Naive thymus-derived CD8-positive, alpha-beta T cell (primary cell): ENCODE results near the gene RIC1. TPM values are rescaled to one million over a fixed set of nuclear protein-coding genes. Genes with fewer than 3 reads are reported as not detected.
A peak's percentile ranks its signal among the peaks of the same experiment; 100 is the strongest.
"Not testable (repeated sequence)": the region's sequence is repeated elsewhere in the genome, so short reads cannot be mapped to it uniquely, and the experiment has no call there.

Experiments used
- ATAC-seq, 2 donors: fragments of 150-1000 bp; cut with Tn5 transposase in 1 of 2; sonication (Bioruptor Pico), chemical (Tn5 transposase) in 1 of 2; 1 replicate in 1 of 2; 2 replicates in 1 of 2; pipeline ENCODE4 v1.10.0; 2021; ENCODE audit warnings: mild to moderate bottlenecking in 2 of 2, moderate library complexity in 2 of 2
- POLR2A ChIA-PET: fragments of 350-600 bp; sonication (Branson Sonifier 250); formaldehyde crosslinking; loops from one replicate; lab custom pipeline; 2021; ENCODE audit warnings: antibody characterized with exemption; lab: Charles Lee
- DNase-seq, 10 donors: peaks; one replicate each; pipeline versions ENCODE4 v3.0.0 to v3.0.0-alpha.2; 2020 to 2022
- H3K27ac Mint-ChIP-seq, 10 donors: one replicate each; pipeline ENCODE4 v1.8.0; 2020 to 2022; ENCODE audit warnings: mild to moderate bottlenecking in 10 of 10, mixed read lengths in 10 of 10, moderate library complexity in 4 of 10, inconsistent platforms in 1 of 10
- H3K27me3 Mint-ChIP-seq, 5 donors: one replicate each; pipeline ENCODE4 v1.8.0; 2021 to 2022; ENCODE audit warnings: mixed read lengths in 5 of 5
- H3K36me3 Mint-ChIP-seq, 3 donors: one replicate each; pipeline ENCODE4 v1.8.0; 2020 to 2022; ENCODE audit warnings: mixed read lengths in 3 of 3, mild to moderate bottlenecking in 2 of 3, inconsistent platforms in 1 of 3
- H3K4me1 Mint-ChIP-seq, 4 donors: one replicate each; pipeline ENCODE4 v1.8.0; 2021 to 2022; ENCODE audit warnings: mixed read lengths in 4 of 4
- H3K4me3 Mint-ChIP-seq, 10 donors: one replicate each; pipeline ENCODE4 v1.8.0; 2020 to 2022; ENCODE audit warnings: mild to moderate bottlenecking in 10 of 10, mixed read lengths in 10 of 10, moderate library complexity in 6 of 10, inconsistent platforms in 1 of 10
- H3K9me3 Mint-ChIP-seq, 9 donors: one replicate each; pipeline ENCODE4 v1.8.0; 2020 to 2022; ENCODE audit warnings: mixed read lengths in 9 of 9, mild to moderate bottlenecking in 3 of 9, inconsistent platforms in 1 of 9, moderate library complexity in 1 of 9
- polyA plus RNA-seq, 3 donors: library from polyadenylated mRNA; unstranded; fragments of 300-500 nt; fragmentation: Illumina TruSeq; gene quantifications; one replicate each; pipeline ENCODE4 v1.2.3, GENCODE V29; 2021
- total RNA-seq, 8 experiments: library from RNA in 2 of 8; stranded (reverse) in 2 of 8; gene quantifications; one replicate each; pipeline ENCODE4 v1.2.3 and lab custom pipeline; 2021 to 2026

RIC1 gene
- total and polyA plus RNA-seq, 5 experiments from 2014 or later = 5.4 to 30.6 (median 8.3) TPM

DNA sequence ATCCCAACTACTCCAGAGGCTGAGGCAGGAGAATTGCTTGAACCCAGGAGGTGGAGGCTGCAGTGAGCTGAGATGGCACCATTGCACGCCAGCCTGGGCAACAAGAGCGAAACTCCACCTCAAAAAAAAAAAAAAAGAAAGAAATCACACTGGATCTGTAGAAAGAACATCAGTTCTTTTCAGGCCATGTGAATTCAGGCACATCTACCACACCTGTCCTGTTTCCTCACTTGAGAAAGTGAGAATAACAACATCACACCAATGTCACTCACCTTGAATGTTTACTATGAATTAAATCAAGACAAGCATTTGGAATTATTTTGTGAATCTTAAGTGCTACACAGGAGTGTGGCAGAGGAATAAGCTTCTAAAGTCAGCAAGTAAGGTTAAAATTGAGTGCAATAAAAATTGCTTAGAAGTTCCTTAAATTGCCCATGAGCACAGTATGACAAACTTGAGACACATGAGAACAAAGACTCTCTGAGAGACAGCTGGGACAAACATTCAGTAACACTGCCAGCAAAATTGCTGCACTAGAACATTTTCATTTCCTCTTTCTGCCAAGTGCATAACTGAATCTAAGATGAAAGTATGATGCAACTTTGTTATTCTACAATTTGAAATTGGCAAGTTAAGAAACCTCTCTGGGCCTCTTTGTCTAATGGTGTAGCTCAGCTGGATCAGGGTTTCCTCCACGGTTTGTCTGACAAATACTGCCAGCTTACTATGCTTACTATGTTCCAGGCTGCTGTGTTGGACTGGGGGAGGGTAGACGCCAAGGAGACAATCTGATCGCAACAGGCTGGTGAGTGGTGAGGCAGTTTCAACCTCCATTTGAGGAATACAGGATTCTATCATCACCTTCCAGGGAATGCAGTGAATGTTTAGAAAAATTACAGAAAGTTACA is 1.9 kb upstream of the RIC1 start:
- peaks cover 26 to 73% (median 59%) of the 10 kb centered on the region in 4 donors for H3K4me1 Mint-ChIP-seq

GRCh38 chr9:5627686-5628085 is 1.2 kb upstream of the RIC1 start:
- POLR2A ChIA-PET = interaction anchor here (0.7 to 3.6 kb wide), 25 partner anchors 16 to 1438 kb away, joined by 3 to 29 read pairs (median 7); partner anchors contain the start of genes AK3, CD274, ERMP1 and KDM4C
- not testable (repeated sequence) for H3K36me3 Mint-ChIP-seq, ATAC-seq, H3K27me3 Mint-ChIP-seq, H3K9me3 Mint-ChIP-seq
- DNase-seq = peak in 1 of 10 donors; percentile 7
- Mint-ChIP-seq H3K4me1 (peaks cover 30 to 80% (median 65%) of the 10 kb centered on the region in 4 donors), H3K27ac (peak overlapping the region; percentile 91 to 100 (median 97)), H3K4me3 (peak overlapping the region; percentile 79 to 98 (median 94))

More for the DNA sequence above, 1.9 kb upstream of the RIC1 start:
- peak; percentile 37 to 44 for ATAC-seq
- peak overlapping the region; percentile 79 to 98 (median 94) for H3K4me3 Mint-ChIP-seq
- H3K36me3 Mint-ChIP-seq = peaks cover 0 to 3% (median 0%) of the 10 kb centered on the region in 3 donors
- peak in 9 of 10 donors; percentile 25 to 82 (median 50) for DNase-seq
- H3K27me3 Mint-ChIP-seq = no peaks in the 10 kb centered on the region
- no peaks in the 10 kb centered on the region for H3K9me3 Mint-ChIP-seq
- peak overlapping the region; percentile 91 to 100 (median 97) for H3K27ac Mint-ChIP-seq
- POLR2A ChIA-PET = interaction anchor here (0.7 to 3.6 kb wide), 14 partner anchors 16 to 1438 kb away, joined by 3 to 29 read pairs (median 10); partner anchors contain the start of genes AK3, CD274, PLGRKT and RCL1

DNA sequence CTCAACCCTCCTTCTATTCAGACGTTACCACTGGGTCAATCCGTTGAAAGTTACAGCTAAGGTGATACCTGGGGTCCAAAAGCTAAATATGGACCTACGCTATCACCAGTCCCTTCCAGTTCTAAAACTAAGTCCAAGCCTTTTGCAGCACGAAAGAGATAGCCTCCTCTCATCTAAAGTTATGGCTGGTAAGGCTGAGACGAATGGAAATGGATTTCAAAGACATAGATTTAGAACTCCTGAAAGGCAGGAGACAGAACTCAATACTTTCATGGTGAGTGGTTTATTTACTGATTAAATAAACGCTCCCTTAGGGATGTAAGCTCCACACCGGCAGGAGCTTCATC is 751 bp upstream of the RIC1 start:
- POLR2A ChIA-PET = interaction anchor here (0.7 to 3.6 kb wide), 27 partner anchors 10 to 1130 kb away, joined by 3 to 29 read pairs (median 5); partner anchors contain the start of genes AK3, CD274, CDC37L1 and ERMP1
- Mint-ChIP-seq H3K9me3 (no peaks in the 10 kb centered on the region), H3K27me3 (no peaks in the 10 kb centered on the region), H3K4me3 (peak overlapping the region; percentile 79 to 98 (median 94)), H3K4me1 (peaks cover 31 to 80% (median 67%) of the 10 kb centered on the region in 4 donors), H3K36me3 (peaks cover 0 to 3% (median 0%) of the 10 kb centered on the region in 3 donors), H3K27ac (peak overlapping the region; percentile 91 to 100 (median 97))
- ATAC-seq = no peak
- DNase-seq = no peak

DNA sequence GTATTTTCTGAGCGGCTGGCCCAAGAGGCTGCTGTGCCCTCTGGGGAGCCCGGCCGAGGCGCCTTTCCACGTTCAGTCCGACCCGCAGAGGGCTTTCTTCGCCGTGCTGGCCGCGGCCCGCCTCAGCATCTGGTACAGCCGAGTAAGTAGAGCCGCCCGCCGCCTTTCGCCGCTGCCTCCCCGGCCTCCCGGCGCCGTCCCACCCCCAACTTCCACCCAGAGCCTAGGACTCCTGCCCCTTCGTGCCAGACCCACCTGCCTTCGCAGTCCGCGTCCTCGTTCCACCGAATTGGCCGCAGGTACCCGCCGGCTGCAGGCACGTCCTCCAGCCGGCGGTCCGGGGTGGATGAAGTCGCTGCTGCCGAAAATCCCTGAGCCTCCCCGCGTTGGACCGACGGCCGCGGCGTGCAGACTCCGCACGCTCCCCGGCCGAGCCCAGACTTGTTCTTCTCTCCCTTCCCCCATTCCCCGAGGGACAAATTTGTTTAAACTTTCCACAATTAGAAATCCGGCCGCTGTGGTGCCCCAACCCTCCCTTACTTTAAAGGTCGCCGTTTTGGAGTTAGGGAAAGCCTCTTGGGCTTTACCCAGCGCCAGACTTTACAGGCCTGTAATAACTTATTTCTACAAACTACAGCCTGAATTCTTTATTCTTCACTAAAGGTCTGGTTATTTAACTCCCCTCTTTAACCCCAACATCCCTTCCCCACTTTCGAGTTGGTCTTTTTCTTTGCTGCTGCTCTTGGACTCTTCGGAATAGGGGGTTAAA is 589 bp downstream of the RIC1 start:
- H3K9me3 Mint-ChIP-seq = no peaks in the 10 kb centered on the region
- POLR2A ChIA-PET = interaction anchor here (0.6 to 3.6 kb wide), 23 partner anchors 8 to 1128 kb away, joined by 3 to 29 read pairs (median 7); partner anchors contain the start of genes AK3, CD274, ERMP1 and JAK2
- ATAC-seq (peak; percentile 18 to 24), DNase-seq (peak in 7 of 10 donors; percentile 21 to 68 (median 34))
- peaks cover 38 to 80% (median 66%) of the 10 kb centered on the region in 4 donors for H3K4me1 Mint-ChIP-seq
- peak overlapping the region; percentile 93 to 98 (median 96) for H3K27ac Mint-ChIP-seq
- H3K4me3 Mint-ChIP-seq = peak overlapping the region; percentile 95 to 100 (median 99)
- H3K36me3 Mint-ChIP-seq = peaks cover 0 to 3% (median 0%) of the 10 kb centered on the region in 3 donors
- no peaks in the 10 kb centered on the region for H3K27me3 Mint-ChIP-seq

DNA sequence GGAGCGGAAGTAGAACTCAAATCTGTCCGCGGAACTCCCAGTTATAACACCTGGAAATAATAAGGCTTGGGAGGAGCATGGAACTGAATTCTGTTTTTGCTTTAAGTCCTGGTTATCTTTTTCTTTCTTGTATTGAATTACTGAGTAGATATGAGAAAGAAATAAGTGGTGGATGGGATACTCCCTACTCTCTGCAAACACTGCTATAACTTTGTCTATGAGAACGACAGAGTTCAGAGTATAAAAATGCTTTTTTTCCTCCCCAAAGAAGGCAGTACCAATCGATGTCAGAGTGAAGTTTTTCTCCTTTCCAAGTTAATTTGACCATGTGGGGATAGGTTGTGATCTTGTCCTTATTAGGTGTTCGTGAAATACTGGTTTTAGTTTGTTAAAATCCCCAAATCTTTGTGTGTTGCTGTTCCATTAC is 1.2 kb downstream of the RIC1 start:
- Mint-ChIP-seq H3K27ac (peak overlapping the region; percentile 93 to 98 (median 96)), H3K4me1 (peaks cover 38 to 79% (median 66%) of the 10 kb centered on the region in 4 donors), H3K4me3 (peak overlapping the region; percentile 95 to 100 (median 99)), H3K9me3 (peaks cover 0 to 4% (median 0%) of the 10 kb centered on the region in 9 donors), H3K36me3 (peaks cover 0 to 3% (median under 1%) of the 10 kb centered on the region in 3 donors), H3K27me3 (no peaks in the 10 kb centered on the region)
- POLR2A ChIA-PET = interaction anchor here (2.2 kb wide), 1 partner anchor 377 kb away, joined by 12 read pairs; a partner anchor contains a TSS
- ATAC-seq (no peak), DNase-seq (peak in 3 of 10 donors; percentile 30 to 34 (median 31))

DNA sequence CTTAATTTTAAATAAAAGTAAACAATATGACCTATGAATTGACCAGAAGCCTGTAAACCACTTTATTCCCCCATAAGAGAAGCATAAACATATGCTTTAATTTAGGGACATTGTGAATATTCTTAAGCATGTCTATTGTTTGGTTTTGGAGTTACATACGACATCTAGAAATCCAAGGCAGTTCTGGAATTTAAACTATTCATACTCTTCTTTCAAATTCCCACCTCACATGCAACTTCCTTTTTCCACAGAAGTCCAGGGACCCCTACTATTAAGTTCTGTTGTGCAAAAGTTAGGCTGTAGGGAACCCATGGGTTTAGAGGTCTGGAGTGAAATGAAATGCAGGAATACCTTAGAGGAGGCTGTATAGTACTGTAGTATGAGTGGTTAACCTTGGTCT is 2.1 kb downstream of the RIC1 start:
- Mint-ChIP-seq H3K27ac (no peak overlapping the region), H3K27me3 (no peaks in the 10 kb centered on the region), H3K4me1 (peaks cover 41 to 80% (median 65%) of the 10 kb centered on the region in 4 donors), H3K4me3 (peak overlapping the region in 6 of 10 donors; percentile 8 to 50 (median 24)), H3K9me3 (peaks cover 0 to 14% (median 8%) of the 10 kb centered on the region in 9 donors), H3K36me3 (peaks cover 0 to 10% (median 0%) of the 10 kb centered on the region in 3 donors)
- POLR2A ChIA-PET = interaction anchor here (0.7 to 1.0 kb wide), 3 partner anchors 41 to 441 kb away, joined by 3 to 6 read pairs (median 6); no protein-coding TSS in a partner anchor
- ATAC-seq = no peak
- DNase-seq = no peak

GRCh38 chr9:5632540-5632939 is 3.6 kb downstream of the RIC1 start:
- Mint-ChIP-seq H3K4me1 (peaks cover 33 to 71% (median 57%) of the 10 kb centered on the region in 4 donors), H3K36me3 (peaks cover 2 to 18% (median 3%) of the 10 kb centered on the region in 3 donors), H3K27me3 (no peaks in the 10 kb centered on the region), H3K9me3 (peaks cover 1 to 19% (median 10%) of the 10 kb centered on the region in 9 donors), H3K27ac (no peak overlapping the region), H3K4me3 (peak overlapping the region in 1 of 10 donors; percentile 3)
- DNase-seq (no peak), ATAC-seq (no peak)
- POLR2A ChIA-PET = no interaction called here

DNA sequence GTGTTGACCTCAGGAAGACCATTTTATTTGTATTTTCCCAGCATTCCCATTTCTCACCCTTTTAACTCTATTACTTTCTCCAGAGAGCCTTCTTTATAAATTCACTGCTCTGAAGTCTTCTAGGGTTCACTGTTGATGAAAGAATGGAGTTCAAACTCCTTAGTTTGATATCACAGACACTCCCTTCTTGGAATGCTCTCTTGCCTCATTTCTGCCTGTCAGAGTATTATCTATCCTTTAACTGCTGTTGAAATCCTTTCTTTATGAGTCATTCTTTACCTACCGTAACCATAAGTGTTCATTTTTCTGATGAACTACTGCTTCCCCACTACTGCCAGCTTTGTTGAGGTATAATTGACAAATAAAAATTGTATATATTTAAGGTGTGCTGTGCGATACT is 4.3 kb downstream of the RIC1 start:
- POLR2A ChIA-PET = no interaction called here
- H3K36me3 Mint-ChIP-seq = peaks cover 6 to 25% (median 9%) of the 10 kb centered on the region in 3 donors
- ATAC-seq (no peak), DNase-seq (no peak)
- peak overlapping the region in 1 of 10 donors; percentile 2 for H3K27ac Mint-ChIP-seq
- H3K4me1 Mint-ChIP-seq = peaks cover 32 to 67% (median 56%) of the 10 kb centered on the region in 4 donors
- H3K27me3 Mint-ChIP-seq = no peaks in the 10 kb centered on the region
- H3K4me3 Mint-ChIP-seq = peak overlapping the region in 2 of 10 donors; percentile 2 to 4
- H3K9me3 Mint-ChIP-seq = peaks cover 5 to 26% (median 16%) of the 10 kb centered on the region in 9 donors

DNA sequence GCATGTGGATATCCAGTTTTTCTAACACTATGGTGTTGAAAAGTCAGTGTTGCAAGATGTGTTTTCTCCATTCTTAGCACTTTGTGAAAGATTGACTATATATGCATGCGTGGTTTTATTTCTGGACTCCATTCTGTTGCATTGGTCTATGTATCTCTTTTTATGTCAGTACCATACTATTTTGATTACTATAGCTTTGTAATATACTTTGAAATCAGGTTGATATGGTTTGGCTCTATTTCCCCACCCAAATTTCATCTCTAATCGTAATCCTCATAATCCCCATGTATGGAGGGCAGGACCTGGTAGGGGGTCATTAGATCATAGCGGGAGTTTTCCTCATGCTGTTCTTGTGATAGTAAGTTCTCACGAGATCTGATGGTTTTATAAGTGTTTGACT is 6.5 kb downstream of the RIC1 start:
- ATAC-seq = no peak
- Mint-ChIP-seq H3K4me1 (peaks cover 35 to 77% (median 64%) of the 10 kb centered on the region in 4 donors), H3K27me3 (no peaks in the 10 kb centered on the region), H3K36me3 (peaks cover 23 to 46% (median 27%) of the 10 kb centered on the region in 3 donors), H3K9me3 (peaks cover 9 to 48% (median 31%) of the 10 kb centered on the region in 9 donors), H3K4me3 (no peak overlapping the region), H3K27ac (peak overlapping the region in 2 of 10 donors; percentile 18 to 20)
- POLR2A ChIA-PET = no interaction called here
- DNase-seq = no peak

GRCh38 chr9:5639816-5640215 is 10.9 kb downstream of the RIC1 start:
- H3K27ac Mint-ChIP-seq = no peak overlapping the region
- H3K4me3 Mint-ChIP-seq = peak overlapping the region in 3 of 10 donors; percentile 6 to 54 (median 39)
- peaks cover 35 to 63% (median 42%) of the 10 kb centered on the region in 3 donors for H3K36me3 Mint-ChIP-seq
- H3K27me3 Mint-ChIP-seq = no peaks in the 10 kb centered on the region
- POLR2A ChIA-PET = no interaction called here
- H3K9me3 Mint-ChIP-seq = peaks cover 14 to 59% (median 48%) of the 10 kb centered on the region in 9 donors
- DNase-seq = no peak
- ATAC-seq = no peak
- H3K4me1 Mint-ChIP-seq = peaks cover 21 to 63% (median 46%) of the 10 kb centered on the region in 4 donors

DNA sequence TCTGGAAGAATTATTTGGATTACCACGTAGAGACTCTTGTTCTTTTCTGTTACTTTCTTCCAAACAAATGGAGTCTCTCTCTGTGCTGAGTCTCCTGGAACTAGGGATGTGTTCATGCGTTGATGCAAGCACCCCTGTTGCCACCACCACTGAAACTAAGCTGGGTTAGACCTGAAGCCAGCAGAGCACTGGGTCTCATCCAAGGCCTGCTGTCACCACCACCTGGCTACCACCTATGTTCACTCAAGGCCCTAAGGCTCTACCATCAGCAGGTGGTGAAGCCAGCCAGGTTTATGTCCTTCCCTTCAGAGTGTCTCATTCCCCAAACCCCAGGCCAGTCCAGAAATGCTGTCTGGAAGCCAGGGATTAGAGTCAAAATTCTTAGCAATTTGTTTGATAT is 13.3 kb downstream of the RIC1 start:
- no peak for DNase-seq
- H3K4me3 Mint-ChIP-seq = no peak overlapping the region
- peaks cover 42 to 52% (median 48%) of the 10 kb centered on the region in 3 donors for H3K36me3 Mint-ChIP-seq
- no peak overlapping the region for H3K27ac Mint-ChIP-seq
- H3K27me3 Mint-ChIP-seq = no peaks in the 10 kb centered on the region
- no peak for ATAC-seq
- peaks cover 22 to 73% (median 57%) of the 10 kb centered on the region in 4 donors for H3K4me1 Mint-ChIP-seq
- POLR2A ChIA-PET = no interaction called here
- H3K9me3 Mint-ChIP-seq = peaks cover 14 to 55% (median 50%) of the 10 kb centered on the region in 9 donors
